ENCODE results near the gene EML6.

DNA sequence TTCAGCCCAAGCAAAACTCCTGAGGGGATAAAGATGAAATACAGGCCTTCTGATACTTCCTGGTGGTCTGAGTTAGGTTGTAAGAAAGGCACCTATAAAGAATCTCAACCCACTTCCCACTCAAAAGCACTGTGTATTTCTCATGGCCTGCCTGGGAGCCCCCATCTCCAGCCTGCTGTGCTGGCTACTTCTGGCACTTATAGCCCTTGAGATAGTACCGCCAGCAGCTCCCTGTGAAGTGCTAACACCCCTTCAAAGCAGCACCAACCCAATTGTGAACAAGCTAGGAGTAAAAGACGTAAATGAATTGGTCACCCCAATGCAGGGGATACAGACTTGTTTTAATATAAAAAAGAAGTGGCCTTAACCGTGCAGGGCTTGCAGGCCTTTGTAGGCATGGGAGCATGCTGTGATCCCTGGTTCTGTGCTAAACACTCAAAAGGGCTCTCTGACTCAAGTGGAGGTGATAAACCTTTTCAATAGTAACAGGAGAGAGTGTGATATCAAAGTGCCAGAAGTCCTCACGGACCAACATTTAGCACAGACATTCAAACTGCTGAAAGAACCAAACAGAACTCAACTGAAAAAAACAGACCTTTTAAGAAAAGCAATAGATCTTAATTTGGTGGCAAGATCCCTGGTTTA, 246.0 kb downstream of the EML6 start:
- TF ChIP-seq CTCF (conservative IDR thresholded peaks at IDR 0.05; ENCODE audit: low read length) (no peak), EZH2phosphoT487 (IDR thresholded peaks at IDR 0.05; ENCODE audit: borderline replicate concordance) (no peak)
